Testis (tissue), 3 donors: ENCODE results near the gene KLB. TPM values are rescaled to one million over a fixed set of nuclear protein-coding genes. Genes with fewer than 3 reads are reported as not detected.
"Not testable (repeated sequence)": the region's sequence is repeated elsewhere in the genome, so short reads cannot be mapped to it uniquely, and the experiment has no call there.

ENCODE experiments used
- DNase-seq: peaks from one replicate; pipeline ENCODE4 v3.0.0-alpha.2; 2019
- H3K27ac ChIP-seq, 2 donors: fragments of 200-600 bp; sonication (generic); one replicate each; pipeline ENCODE4 v1.5.1; 2019
- H3K27me3 ChIP-seq: fragments of 200-600 bp; sonication (generic); one replicate; pipeline ENCODE4 v1.5.1; 2019
- H3K36me3 ChIP-seq: fragments of 200-600 bp; sonication (generic); one replicate; pipeline ENCODE4 v1.5.1; 2017; ENCODE audit warnings: low read depth; ENCODE audit errors: missing control alignments
- H3K4me1 ChIP-seq: fragments of 200-600 bp; sonication (generic); one replicate; pipeline ENCODE4 v1.5.1; 2019
- H3K4me3 ChIP-seq, 2 donors: fragments of 200-600 bp; sonication (generic); one replicate each; pipeline ENCODE4 v1.5.1; 2017 to 2019
- H3K9me3 ChIP-seq: fragments of 200-600 bp; sonication (generic); one replicate; pipeline ENCODE4 v1.5.1; 2017
- CTCF ChIP-seq, 3 experiments: fragments of 450-650 bp in 2 of 3; fragments of 200-600 bp in 1 of 3; sonication (generic) in 1 of 3; IDR thresholded peaks; one replicate each; pipeline ENCODE4 v1.5.1; 2016 to 2019; ENCODE audit warnings: antibody characterized with exemption in 3 of 3, mild to moderate bottlenecking in 2 of 3, moderate library complexity in 1 of 3
- POLR2A ChIP-seq: fragments of 450-650 bp; IDR thresholded peaks from one replicate; pipeline ENCODE4 v1.6.1; 2017; ENCODE audit warnings: antibody characterized with exemption, mild to moderate bottlenecking, moderate library complexity
- WGBS, 2 donors: methylation state at CpG; one replicate each; pipeline ENCODE4 v1.1.5; 2018; 5-methylcytosine and 5-hydroxymethylcytosine counted together
- intact Hi-C: fragments of 100-400 bp; cut with DNase I; formaldehyde crosslinking; loops from one replicate; pipeline ENCODE4 v1.15.1; 2023; ENCODE audit warnings: low total_unique reads
- polyA plus RNA-seq: library from polyadenylated mRNA; stranded (reverse); fragments of 350-450 nt; fragmentation: Illumina TruSeq; extraction: RNeasy Lipid Tissue Mini Kit (QIAGEN cat#74804); gene quantifications from one replicate; pipeline ENCODE4 v1.2.3, GENCODE V29; 2014; ENCODE audit warnings: low read depth, low replicate concordance; ENCODE audit not compliant: insufficient read depth
- total RNA-seq, 2 donors: library from RNA; depleted of rRNA; stranded (reverse); fragments of >200 nt; gene quantifications; one replicate each; pipeline ENCODE4 v1.2.3, GENCODE V29; 2016

KLB gene
- total and polyA plus RNA-seq, 3 donors from 2014 or later: 1.1 to 6.6 (median 1.4) TPM

- 85% methylated on average over 4 of the region's 4 CpGs for whole genome bisulfite sequencing, 2 donors
Measured at GRCh38 chr4:39375478-39375877, 31.3 kb upstream of the KLB start.

GRCh38 chr4:39383690-39384089, 23.0 kb upstream of the KLB start:
- intact Hi-C loops: no loop called here
- no peak for DNase-seq
- TF ChIP-seq POLR2A: no peak
- no peak for TF ChIP-seq CTCF (IDR thresholded peaks at IDR 0.05)
- Histone ChIP-seq H3K4me1 (no peaks in the 10 kb centered on the region), H3K36me3 (no peaks in the 10 kb centered on the region), H3K27me3 (no peaks in the 10 kb centered on the region), H3K27ac (no peak overlapping the region), H3K9me3 (no peaks in the 10 kb centered on the region), H3K4me3 (no peak overlapping the region)
- 100% methylated on average over 1 of the region's 1 CpG for WGBS, 2 donors

More at GRCh38 chr4:39375478-39375877, 31.3 kb upstream of the KLB start:
- H3K36me3 ChIP-seq: no peaks in the 10 kb centered on the region
- no peaks in the 10 kb centered on the region for H3K4me1 ChIP-seq
- intact Hi-C loops: no loop called here
- DNase-seq: no peak
- H3K27me3 ChIP-seq: no peaks in the 10 kb centered on the region
- TF ChIP-seq CTCF (IDR thresholded peaks at IDR 0.05) (no peak), POLR2A (no peak)
- no peak overlapping the region for H3K27ac ChIP-seq
- no peaks in the 10 kb centered on the region for H3K9me3 ChIP-seq
- no peak overlapping the region for H3K4me3 ChIP-seq

- no peaks in the 10 kb centered on the region for H3K36me3 ChIP-seq
- TF ChIP-seq POLR2A: no peak
- no peak for TF ChIP-seq CTCF (IDR thresholded peaks at IDR 0.05)
- intact Hi-C loops: no loop called here
- H3K4me3 ChIP-seq: peak overlapping the region in 1 of 2 donors; percentile 3
- no peak for DNase-seq
- WGBS, 2 donors: 73 to 80% methylated on average over 11 of the region's 11 CpGs
- no peaks in the 10 kb centered on the region for H3K9me3 ChIP-seq
- H3K27ac ChIP-seq: no peak overlapping the region
- H3K4me1 ChIP-seq: no peaks in the 10 kb centered on the region
- no peaks in the 10 kb centered on the region for H3K27me3 ChIP-seq
Measured at GRCh38 chr4:39384563-39384962, 22.2 kb upstream of the KLB start.

GRCh38 chr4:39390603-39391002, 16.1 kb upstream of the KLB start:
- Histone ChIP-seq H3K27me3 (no peaks in the 10 kb centered on the region), H3K4me1 (no peaks in the 10 kb centered on the region), H3K36me3 (no peaks in the 10 kb centered on the region), H3K27ac (no peak overlapping the region), H3K9me3 (no peaks in the 10 kb centered on the region), H3K4me3 (no peak overlapping the region)
- TF ChIP-seq POLR2A (no peak), CTCF (IDR thresholded peaks at IDR 0.05) (no peak)
- DNase-seq: no peak
- intact Hi-C loops: no loop called here
- 67 to 75% methylated on average over 6 of the region's 6 CpGs for WGBS, 2 donors

- Histone ChIP-seq H3K27ac (no peak overlapping the region), H3K36me3 (no peaks in the 10 kb centered on the region), H3K4me1 (no peaks in the 10 kb centered on the region), H3K27me3 (no peaks in the 10 kb centered on the region), H3K4me3 (no peak overlapping the region), H3K9me3 (no peaks in the 10 kb centered on the region)
- WGBS, 2 donors: 78 to 92% methylated on average over 3 of the region's 3 CpGs
- DNase-seq: no peak
- intact Hi-C loops: no loop called here
- TF ChIP-seq CTCF (IDR thresholded peaks at IDR 0.05) (no peak), POLR2A (no peak)
Measured at GRCh38 chr4:39394706-39395105, 12.0 kb upstream of the KLB start.

GRCh38 chr4:39401640-39402039, 5.1 kb upstream of the KLB start:
- H3K27me3 ChIP-seq, H3K4me3 ChIP-seq, intact Hi-C loops, H3K4me1 ChIP-seq, H3K27ac ChIP-seq, H3K36me3 ChIP-seq, H3K9me3 ChIP-seq, DNase-seq: not testable (repeated sequence)
- 74 to 85% methylated on average over 6 of the region's 6 CpGs for WGBS, 2 donors
